Body of pancreas (tissue), 4 donors: ENCODE results near the gene GTF2H2C. TPM values are rescaled to one million over a fixed set of nuclear protein-coding genes. Genes with fewer than 3 reads are reported as not detected.
A peak's percentile ranks its signal among the peaks of the same experiment; 100 is the strongest.
"Not testable (repeated sequence)": the region's sequence is repeated elsewhere in the genome, so short reads cannot be mapped to it uniquely, and the experiment has no call there.

Source experiments
- ATAC-seq: fragments of 150-250 bp; one replicate; pipeline ENCODE4 v1.9.1; 2016
- DNase-seq, 4 donors: peaks; one replicate each; pipeline ENCODE4 v3.0.0-alpha.2; 2019
- H3K27ac ChIP-seq, 4 donors: fragments of 200-600 bp; sonication (generic); 1 replicate in 3 of 4; 2 replicates in 1 of 4; pipeline versions ENCODE4 v1.5.1 to v1.6.1; 2016 to 2019; ENCODE audit warnings: mild to moderate bottlenecking in 1 of 4, mixed read lengths in 1 of 4, moderate library complexity in 1 of 4
- H3K27me3 ChIP-seq, 2 donors: fragments of 200-600 bp; sonication (generic); one replicate each; pipeline ENCODE4 v1.6.0; 2016; ENCODE audit warnings: mild to moderate bottlenecking in 1 of 2
- H3K36me3 ChIP-seq, 2 donors: fragments of 200-600 bp; sonication (generic); replicated peaks in 1 of 2; 2 replicates each; pipeline ENCODE4 v1.5.1; 2016; ENCODE audit warnings: low read depth in 2 of 2; ENCODE audit not compliant: insufficient read depth in 1 of 2
- H3K4me1 ChIP-seq: fragments of 200-600 bp; sonication (generic); one replicate; pipeline ENCODE4 v1.6.0; 2016
- H3K4me3 ChIP-seq, 2 donors: fragments of 200-600 bp; sonication (generic); 1 replicate in 1 of 2; 2 replicates in 1 of 2; pipeline ENCODE4 v1.5.1; 2016 to 2019
- H3K9me3 ChIP-seq, 3 donors: fragments of 200-600 bp; sonication (generic); 1 replicate in 2 of 3; 2 replicates in 1 of 3; pipeline ENCODE4 v1.5.1; 2016
- POLR2A ChIP-seq, 3 donors: fragments of 450-650 bp; IDR thresholded peaks; one replicate each; pipeline ENCODE4 v1.6.1; 2016; ENCODE audit warnings: antibody characterized with exemption in 3 of 3, mild to moderate bottlenecking in 2 of 3
- WGBS, 2 donors: methylation state at CpG; one replicate each; pipeline ENCODE4 v1.1.5; 2017; 5-methylcytosine and 5-hydroxymethylcytosine counted together
- intact Hi-C: fragments of 100-400 bp; cut with DNase I; formaldehyde crosslinking; loops from one replicate; pipeline ENCODE4 v1.15.1; 2023
- total RNA-seq, 2 donors: library from RNA; depleted of rRNA; stranded (reverse); fragments of >200 nt; gene quantifications; one replicate each; pipeline ENCODE4 v1.1.0, GENCODE V29; 2016
- TF ChIP-seq, protein P1 (sequence below), 7 experiments: fragments of 450-650 bp in 4 of 7; fragments of 200-600 bp in 3 of 7; sonication (generic) in 3 of 7; IDR thresholded peaks; one replicate each; pipeline ENCODE4 v1.5.1; 2016 to 2019; ENCODE audit warnings: antibody characterized with exemption in 7 of 7

The GTF2H2C gene
- 10 to 100 TPM in 1 of 2 donors, 1 to 10 TPM in 1; 5.3 to 13.0 TPM for total RNA-seq

DNA sequence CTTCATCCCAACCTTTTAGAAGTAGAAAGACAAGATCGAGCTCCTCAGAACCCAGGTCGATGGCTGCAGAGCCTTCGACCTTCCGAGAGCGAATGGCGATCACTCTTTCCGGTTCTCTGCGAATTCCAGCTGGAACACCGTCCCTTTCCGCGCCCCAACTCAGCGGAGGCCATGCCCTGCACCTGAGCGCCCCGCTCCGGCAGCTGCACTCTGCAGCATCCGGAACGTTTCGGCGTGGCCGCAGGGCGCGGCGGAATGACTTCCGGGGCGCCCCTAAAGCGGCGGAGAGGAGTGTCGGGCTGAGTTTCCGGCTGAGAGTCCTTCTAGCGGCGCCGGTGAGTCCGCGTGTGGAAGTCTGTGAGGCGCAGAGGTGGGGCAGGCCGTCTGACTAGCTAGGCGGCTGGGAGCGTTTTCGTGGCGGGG lies at the start of gene GTF2H2C:
Gene GTF2H2C (plus strand): TSS at position 284 of the 423 bp plus-strand sequence. CDS start 4,942 bp downstream, outside the sequence.
- DNase-seq: peak; percentile 77 to 87 (median 84)
- WGBS, 2 donors: 1 to 2% methylated on average over 4 to 34 of the region's 40 CpGs
- peak; percentile 99 for ATAC-seq
- H3K4me3 ChIP-seq, intact Hi-C loops, H3K27me3 ChIP-seq, H3K9me3 ChIP-seq, H3K4me1 ChIP-seq, H3K36me3 ChIP-seq: not testable (repeated sequence)
- TF ChIP-seq, protein P1, sequence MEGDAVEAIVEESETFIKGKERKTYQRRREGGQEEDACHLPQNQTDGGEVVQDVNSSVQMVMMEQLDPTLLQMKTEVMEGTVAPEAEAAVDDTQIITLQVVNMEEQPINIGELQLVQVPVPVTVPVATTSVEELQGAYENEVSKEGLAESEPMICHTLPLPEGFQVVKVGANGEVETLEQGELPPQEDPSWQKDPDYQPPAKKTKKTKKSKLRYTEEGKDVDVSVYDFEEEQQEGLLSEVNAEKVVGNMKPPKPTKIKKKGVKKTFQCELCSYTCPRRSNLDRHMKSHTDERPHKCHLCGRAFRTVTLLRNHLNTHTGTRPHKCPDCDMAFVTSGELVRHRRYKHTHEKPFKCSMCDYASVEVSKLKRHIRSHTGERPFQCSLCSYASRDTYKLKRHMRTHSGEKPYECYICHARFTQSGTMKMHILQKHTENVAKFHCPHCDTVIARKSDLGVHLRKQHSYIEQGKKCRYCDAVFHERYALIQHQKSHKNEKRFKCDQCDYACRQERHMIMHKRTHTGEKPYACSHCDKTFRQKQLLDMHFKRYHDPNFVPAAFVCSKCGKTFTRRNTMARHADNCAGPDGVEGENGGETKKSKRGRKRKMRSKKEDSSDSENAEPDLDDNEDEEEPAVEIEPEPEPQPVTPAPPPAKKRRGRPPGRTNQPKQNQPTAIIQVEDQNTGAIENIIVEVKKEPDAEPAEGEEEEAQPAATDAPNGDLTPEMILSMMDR (IDR thresholded peaks at IDR 0.05): peak in 4 of 7 experiments; percentile 14 to 35 (median 24)
- peak in 1 of 3 donors; percentile 22 for TF ChIP-seq POLR2A (IDR thresholded peaks at IDR 0.05)
- peak within 1 kb of the TSS; percentile 47 to 80 (median 76) for H3K27ac ChIP-seq

DNA sequence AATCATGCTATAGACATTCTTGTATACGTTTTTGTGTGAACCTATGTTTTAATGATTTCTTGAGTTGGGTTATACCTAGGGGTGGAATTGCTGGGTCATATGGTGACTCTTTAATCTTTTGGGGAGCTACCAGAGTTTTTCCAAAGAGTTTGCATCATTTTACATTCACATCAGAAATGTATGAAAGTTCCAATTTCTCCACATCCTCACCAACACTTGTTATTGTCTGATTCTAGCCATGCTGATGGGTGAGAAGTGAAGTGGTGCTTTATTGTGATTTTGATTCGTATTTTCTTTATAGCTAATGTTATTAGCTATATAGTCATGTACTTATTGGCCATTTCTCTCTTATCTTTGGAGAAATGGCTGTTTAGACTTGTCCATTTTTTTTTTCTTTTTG lies 49.3 kb upstream of the GTF2H2C start:
- intact Hi-C loops: no loop called here
- H3K9me3 ChIP-seq: no peaks in the 10 kb centered on the region
- ATAC-seq: no peak

DNA sequence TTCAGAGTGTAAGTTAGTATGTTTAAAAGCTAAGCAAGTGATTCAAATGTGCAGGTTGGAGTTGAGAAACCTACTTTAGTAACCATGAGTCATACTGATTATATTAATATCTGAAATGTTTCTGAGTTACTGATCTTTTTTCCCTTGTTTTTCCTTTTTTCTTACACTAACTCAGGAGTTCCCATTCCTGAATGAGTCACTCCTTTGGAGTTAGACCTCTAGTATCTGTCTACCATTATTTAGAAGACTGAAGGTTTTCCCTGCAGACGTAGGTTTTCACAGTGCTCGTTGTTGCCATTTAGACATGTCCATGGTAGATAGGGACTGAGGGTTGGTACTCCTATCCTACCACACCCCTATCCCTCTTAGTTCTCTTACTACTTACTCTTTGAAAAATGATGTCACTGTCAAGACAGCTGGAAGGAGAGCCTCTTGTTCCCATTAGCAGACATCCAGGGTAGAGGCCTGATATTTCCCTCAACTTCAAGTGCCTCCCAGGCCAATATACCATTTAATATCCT lies 47.2 kb upstream of the GTF2H2C start:
- WGBS, 2 donors: 43 to 54% methylated on average over 2 of the region's 2 CpGs
- intact Hi-C loops: no loop called here
- TF ChIP-seq, protein P1 (IDR thresholded peaks at IDR 0.05): no peak
- no peak for TF ChIP-seq POLR2A (IDR thresholded peaks at IDR 0.05)
- DNase-seq (no peak), ATAC-seq (peak; percentile 45)
- Histone ChIP-seq H3K36me3 (peaks cover 0 to 8% of the 10 kb centered on the region in 2 donors), H3K9me3 (no peaks in the 10 kb centered on the region), H3K4me1 (peaks cover 54% of the 10 kb centered on the region), H3K27ac (peak overlapping the region; percentile 64 to 78 (median 72)), H3K4me3 (no peak overlapping the region), H3K27me3 (no peaks in the 10 kb centered on the region)

More for the DNA sequence above, 49.3 kb upstream of the GTF2H2C start:
- H3K4me1 ChIP-seq: peaks cover 35% of the 10 kb centered on the region
- no peak for TF ChIP-seq POLR2A (IDR thresholded peaks at IDR 0.05)
- TF ChIP-seq, protein P1 (IDR thresholded peaks at IDR 0.05): no peak
- WGBS, 2 donors: 86 to 95% methylated on average over 2 of the region's 2 CpGs
- H3K4me3 ChIP-seq: no peak overlapping the region
- no peak overlapping the region for H3K27ac ChIP-seq
- no peaks in the 10 kb centered on the region for H3K27me3 ChIP-seq
- H3K36me3 ChIP-seq: peaks cover 0 to 13% of the 10 kb centered on the region in 2 donors
- DNase-seq: no peak

DNA sequence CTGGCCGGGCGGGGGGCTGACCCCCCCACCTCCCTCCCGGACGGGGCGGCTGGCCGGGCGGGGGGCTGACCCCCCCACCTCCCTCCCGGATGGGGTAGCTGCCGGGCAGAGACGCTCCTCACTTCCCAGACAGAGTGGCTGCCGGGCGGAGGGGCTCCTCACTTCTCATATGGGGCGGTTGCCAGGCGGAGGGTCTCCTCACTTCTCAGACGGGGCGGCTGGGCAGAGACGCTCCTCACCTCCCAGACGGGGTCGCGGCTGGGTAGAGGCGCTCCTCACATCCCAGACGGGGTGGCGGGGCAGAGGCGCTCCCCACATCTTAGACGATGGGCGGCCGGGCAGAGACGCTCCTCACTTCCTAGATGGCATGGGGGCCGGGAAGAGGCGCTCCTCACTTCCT lies 44.4 kb upstream of the GTF2H2C start:
- intact Hi-C loops, H3K4me3 ChIP-seq, H3K27me3 ChIP-seq, H3K9me3 ChIP-seq, DNase-seq, ATAC-seq, H3K36me3 ChIP-seq: not testable (repeated sequence)
- H3K4me1 ChIP-seq: peaks cover 80% of the 10 kb centered on the region
- 98% methylated on average over 13 of the region's 30 CpGs; no CpG with 5 or more reads in 1 of the 2 donors for WGBS, 2 donors
- H3K27ac ChIP-seq: peak overlapping the region in 2 of 4 donors; percentile 15 to 43

DNA sequence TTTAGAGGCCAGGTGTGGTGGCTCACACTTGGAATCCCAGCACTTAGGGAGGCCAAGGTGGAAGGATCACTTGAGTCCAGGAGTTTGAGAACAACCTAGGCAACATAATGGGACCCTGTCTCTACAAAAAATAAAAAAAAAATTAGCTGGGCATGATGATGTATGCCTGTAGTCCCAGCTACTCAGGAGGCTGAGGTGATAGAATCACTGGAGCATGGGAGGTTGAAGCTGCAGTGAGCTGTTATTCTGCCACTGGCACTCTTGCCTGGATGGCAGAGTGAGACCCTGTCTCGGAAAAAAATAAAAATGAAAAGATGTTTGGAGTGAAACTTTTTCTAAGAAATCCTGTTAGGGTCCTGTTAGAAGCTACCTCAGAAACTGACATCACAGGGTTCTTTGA lies 43.2 kb upstream of the GTF2H2C start:
- WGBS, 2 donors: 93 to 94% methylated on average over 1 of the region's 1 CpG
- H3K27ac ChIP-seq: peak overlapping the region; percentile 84 to 94 (median 91)
- ATAC-seq (no peak), DNase-seq (no peak)
- H3K4me3 ChIP-seq: no peak overlapping the region
- TF ChIP-seq, protein P1 (IDR thresholded peaks at IDR 0.05): no peak
- no peak for TF ChIP-seq POLR2A (IDR thresholded peaks at IDR 0.05)
- H3K36me3 ChIP-seq: no peaks in the 10 kb centered on the region
- no peaks in the 10 kb centered on the region for H3K9me3 ChIP-seq
- H3K27me3 ChIP-seq: no peaks in the 10 kb centered on the region
- intact Hi-C loops: no loop called here
- peaks cover 92% of the 10 kb centered on the region for H3K4me1 ChIP-seq
